Measurements from ENCODE around the gene CTNNBL1. TPM values are rescaled to one million over a fixed set of nuclear protein-coding genes. Genes with fewer than 3 reads are reported as not detected.

The CTNNBL1 gene
- polyA plus RNA-seq, 1 of the 3 experiments (the other 2 are of a cell fraction) = 29.5 TPM

GRCh38 chr20:37781626-37782025 is 87.8 kb downstream of the CTNNBL1 start:
- CTCF ChIA-PET = interaction anchor here (0.6 to 2.3 kb wide), 3 partner anchors 15 to 174 kb away, joined by 3 to 8 read pairs (median 4); no protein-coding TSS in a partner anchor
- H3K4me3 ChIP-seq (ENCODE audit: low read depth in 2 of 2, low read length in 1 of 2) = no peak overlapping the region
- POLR2A ChIA-PET = no interaction called here
- H2AFZ ChIP-seq (ENCODE audit: low read depth) = no peak overlapping the region
- H3K79me2 ChIP-seq (ENCODE audit: insufficient read depth) = no peaks in the 10 kb centered on the region
- TF ChIP-seq SIN3A (IDR thresholded peaks at IDR 0.05; ENCODE audit: borderline replicate concordance, low read depth, low read length) (no peak), GATA2 (CRISPR knock-in tag; IDR thresholded peaks at IDR 0.05) (no peak), USF1 (IDR thresholded peaks at IDR 0.05; ENCODE audit: borderline replicate concordance, low read depth) (no peak), USF2 (IDR thresholded peaks at IDR 0.05; ENCODE audit: borderline replicate concordance, low read depth, low read length) (no peak), FOXJ3 (CRISPR knock-in tag; IDR thresholded peaks at IDR 0.05) (no peak), FOXM1 (IDR thresholded peaks at IDR 0.05; ENCODE audit: low read depth) (no peak), MXI1 (IDR thresholded peaks at IDR 0.05; ENCODE audit: low read depth, low read length) (no peak), JUND (IDR thresholded peaks at IDR 0.05) (no peak), FOSL2 (IDR thresholded peaks at IDR 0.05; ENCODE audit: borderline replicate concordance, low read depth) (no peak), NFIC (IDR thresholded peaks at IDR 0.05; ENCODE audit: borderline replicate concordance) (no peak), ZBTB33 (IDR thresholded peaks at IDR 0.05; ENCODE audit: borderline replicate concordance, low read depth) (no peak)
- no peaks in the 10 kb centered on the region for H4K20me1 ChIP-seq (ENCODE audit: insufficient read depth)
- 92% methylated on average over 1 of the region's 1 CpG for WGBS (ENCODE audit: low lambda C conversion rate)
- no peak overlapping the region for H3K9ac ChIP-seq
- H3K9me3 ChIP-seq = no peaks in the 10 kb centered on the region
- DNase-seq = no peak
- peaks cover 12% of the 10 kb centered on the region for H3F3A ChIP-seq (replicated peaks; ENCODE audit: insufficient read depth)
- no peaks in the 10 kb centered on the region for H3K9me2 ChIP-seq
- H3K4me2 ChIP-seq = no peak overlapping the region
- H3K36me3 ChIP-seq (replicated peaks in 1 of 2; ENCODE audit: control insufficient read depth in 1 of 2, insufficient read depth in 2 of 2, low read length in 1 of 2) = peaks cover 29 to 30% of the 10 kb centered on the region in 2 experiments
- peaks cover 0 to 4% of the 10 kb centered on the region in 2 experiments; a peak in 1 of 4 replicates for H3K4me1 ChIP-seq (ENCODE audit: control insufficient read depth in 1 of 2, insufficient read depth in 2 of 2, low read depth in 1 of 2, low read length in 1 of 2)
- H3K27ac ChIP-seq (ENCODE audit: low read depth in 2 of 2, low read length in 1 of 2) = no peak overlapping the region
- no peaks in the 10 kb centered on the region for H3K27me3 ChIP-seq (ENCODE audit: insufficient read depth)

GRCh38 chr20:37786043-37786442 is 92.2 kb downstream of the CTNNBL1 start:
- Histone ChIP-seq H3K36me3 (replicated peaks in 1 of 2; ENCODE audit: control insufficient read depth in 1 of 2, insufficient read depth in 2 of 2, low read length in 1 of 2) (peaks cover 22 to 26% of the 10 kb centered on the region in 2 experiments), H2AFZ (ENCODE audit: low read depth) (no peak overlapping the region), H4K20me1 (ENCODE audit: insufficient read depth) (no peaks in the 10 kb centered on the region), H3K27me3 (ENCODE audit: insufficient read depth) (no peaks in the 10 kb centered on the region), H3K9ac (no peak overlapping the region), H3K4me1 (ENCODE audit: control insufficient read depth in 1 of 2, insufficient read depth in 2 of 2, low read depth in 1 of 2, low read length in 1 of 2) (0 out of 4 replicates have a peak, but pooled peaks cover 0 to 4% of the 10 kb centered on the region in 2 experiments), H3K9me3 (no peaks in the 10 kb centered on the region), H3K4me3 (ENCODE audit: low read depth in 2 of 2, low read length in 1 of 2) (no peak overlapping the region), H3K4me2 (no peak overlapping the region), H3F3A (replicated peaks; ENCODE audit: insufficient read depth) (peaks cover 6% of the 10 kb centered on the region), H3K9me2 (no peaks in the 10 kb centered on the region), H3K79me2 (ENCODE audit: insufficient read depth) (no peaks in the 10 kb centered on the region), H3K27ac (ENCODE audit: low read depth in 2 of 2, low read length in 1 of 2) (no peak overlapping the region)
- ChIA-PET POLR2A (no interaction called here), CTCF (no interaction called here)
- TF ChIP-seq IRF3 (IDR thresholded peaks at IDR 0.05; ENCODE audit: low read depth, low read length) (no peak), MAX (IDR thresholded peaks at IDR 0.05; ENCODE audit: low read depth) (no peak), RFX5 (IDR thresholded peaks at IDR 0.05; ENCODE audit: low read length) (no peak), FOXM1 (IDR thresholded peaks at IDR 0.05; ENCODE audit: low read depth) (no peak), SIN3A (IDR thresholded peaks at IDR 0.05; ENCODE audit: borderline replicate concordance, low read depth, low read length) (no peak), POLR2AphosphoS5 (IDR thresholded peaks at IDR 0.05; ENCODE audit: low read depth, low read length) (no peak), MXI1 (IDR thresholded peaks at IDR 0.05; ENCODE audit: low read depth, low read length) (no peak), EZH2phosphoT487 (IDR thresholded peaks at IDR 0.05; ENCODE audit: borderline replicate concordance, low read depth) (no peak), JUND (IDR thresholded peaks at IDR 0.05) (no peak), USF2 (IDR thresholded peaks at IDR 0.05; ENCODE audit: borderline replicate concordance, low read depth, low read length) (no peak), PBX3 (IDR thresholded peaks at IDR 0.05) (no peak)
- no CpG with 5 or more reads among the region's 1 CpG for WGBS (ENCODE audit: low lambda C conversion rate)
- DNase-seq = no peak

Measured in SK-N-SH (cell line).